H1 (cell line): ENCODE data around the gene NTN4.

Experiments used
- ASH2L ChIP-seq: fragments of 200-600, 300-600 bp; sonication (generic); IDR thresholded peaks from one replicate; pipeline ENCODE4 v1.7.1; 2017; ENCODE audit warnings: low read length
- ATF2 ChIP-seq: IDR thresholded peaks from 2 replicates; pipeline ENCODE4 v1.6.1; 2012; ENCODE audit warnings: low read length, inconsistent platforms
- ATF3 ChIP-seq: IDR thresholded peaks from 2 replicates; pipeline ENCODE4 v1.6.1; 2011; ENCODE audit warnings: low read depth, mild to moderate bottlenecking, low read length; ENCODE audit not compliant: insufficient read depth
- BACH1 ChIP-seq: IDR thresholded peaks from 2 replicates; pipeline ENCODE4 v1.6.1; 2012; ENCODE audit warnings: low read length, improper control_type of control experiment
- BRCA1 ChIP-seq: IDR thresholded peaks from 2 replicates; pipeline ENCODE4 v1.6.1; 2012; ENCODE audit warnings: low read depth, low read length, improper control_type of control experiment
- CEBPB ChIP-seq: IDR thresholded peaks from 2 replicates; pipeline ENCODE4 v1.6.1; 2012; ENCODE audit warnings: low read depth, low read length
- CTCF ChIP-seq, 3 experiments: IDR thresholded peaks; 1 replicate in 2 of 3; 2 replicates in 1 of 3; pipeline versions ENCODE4 v1.5.1 to v1.6.1; 2011; ENCODE audit warnings: low read length in 3 of 3, mild to moderate bottlenecking in 3 of 3, inconsistent platforms in 2 of 3, low read depth in 1 of 3, moderate library complexity in 1 of 3; ENCODE audit not compliant: insufficient read depth in 1 of 3; ENCODE audit errors: control extremely low read depth in 1 of 3
- EZH2 ChIP-seq: fragments of 200-600 bp; sonication (generic); IDR thresholded peaks from 2 replicates; pipeline ENCODE4 v1.7.1; 2012; ENCODE audit warnings: low read depth, mild to moderate bottlenecking, moderate library complexity, low read length, inconsistent platforms; ENCODE audit not compliant: severe bottlenecking
- GTF2F1 ChIP-seq: IDR thresholded peaks from 2 replicates; pipeline ENCODE4 v1.6.1; 2012; ENCODE audit warnings: low read depth, low read length, improper control_type of control experiment, borderline replicate concordance
- KDM1A ChIP-seq: fragments of 200-600, 300-600 bp; sonication (generic); IDR thresholded peaks from 2 replicates; pipeline ENCODE4 v1.7.1; 2016; ENCODE audit warnings: mild to moderate bottlenecking, low read length, borderline replicate concordance
- RNF2 ChIP-seq: fragments of 200-900, 300-1000 bp; sonication (generic); IDR thresholded peaks from 2 replicates; pipeline ENCODE4 v1.7.1; 2016; ENCODE audit warnings: borderline replicate concordance, low read depth, mild to moderate bottlenecking, antibody characterized with exemption, low read length; ENCODE audit not compliant: poor library complexity, severe bottlenecking; ENCODE audit errors: missing control alignments
- SIN3A ChIP-seq, 2 experiments: IDR thresholded peaks in 1 of 2; conservative IDR thresholded peaks in 1 of 2; 2 replicates each; pipeline ENCODE4 v1.6.1; 2011 to 2012; ENCODE audit warnings: low read length in 2 of 2, improper control_type of control experiment in 1 of 2, low read depth in 1 of 2, mild to moderate bottlenecking in 1 of 2

- no peak for TF ChIP-seq CTCF (IDR thresholded peaks at IDR 0.05; ENCODE audit: control extremely low read depth in 1 of 3, insufficient read depth in 1 of 3, low read depth in 1 of 3, low read length in 3 of 3)
- TF ChIP-seq ASH2L: no peak
- no peak for TF ChIP-seq ATF3
- TF ChIP-seq EZH2: no peak
- TF ChIP-seq KDM1A: no peak
- no peak for TF ChIP-seq BACH1
- TF ChIP-seq SIN3A (conservative IDR thresholded peaks at IDR 0.05 in 1 of 2, IDR thresholded peaks at IDR 0.05 in 1 of 2; ENCODE audit: low read depth in 1 of 2, low read length in 2 of 2): no peak
- no peak for TF ChIP-seq ATF2
- TF ChIP-seq CEBPB: no peak
- no peak for TF ChIP-seq BRCA1
- no peak for TF ChIP-seq RNF2
- TF ChIP-seq GTF2F1: no peak
These were observed 17.2 kb downstream of the NTN4 start for GRCh38 chr12:95773320-95773719.
